GM18907 (cell line): ENCODE data around the gene MEGF8.

Experiments used
- ATAC-seq: cut with Tn5 transposase; IDR thresholded peaks from one replicate; pipeline ENCODE4 v1.9.1; 2021; ENCODE audit warnings: mild to moderate bottlenecking, moderate library complexity; ENCODE audit not compliant: unreplicated experiment

MEGF8 gene

GRCh38 chr19:42410371-42410770, 84.9 kb downstream of the MEGF8 start:
- ATAC-seq: no peak

GRCh38 chr19:42411581-42412178, 86.2 kb downstream of the MEGF8 start:
- no peak for ATAC-seq

- no peak for ATAC-seq
Observed at GRCh38 chr19:42412227-42412626, 86.8 kb downstream of the MEGF8 start.

- ATAC-seq: no peak
Observed at GRCh38 chr19:42412661-42413076, 87.2 kb downstream of the MEGF8 start.

- ATAC-seq: no peak
Observed at GRCh38 chr19:42419309-42419708, 93.9 kb downstream of the MEGF8 start.

GRCh38 chr19:42420055-42420544, 94.7 kb downstream of the MEGF8 start:
- no peak for ATAC-seq

GRCh38 chr19:42421101-42421500, 95.7 kb downstream of the MEGF8 start:
- no peak for ATAC-seq

GRCh38 chr19:42421591-42422031, 96.2 kb downstream of the MEGF8 start:
- ATAC-seq: no peak

GRCh38 chr19:42422092-42422900, 96.9 kb downstream of the MEGF8 start:
- ATAC-seq: peak; percentile 6

- ATAC-seq: peak; percentile 39
Observed at GRCh38 chr19:42422901-42423461, 97.5 kb downstream of the MEGF8 start.

GRCh38 chr19:42423462-42424344, 98.3 kb downstream of the MEGF8 start:
- ATAC-seq: peak; percentile 79

- no peak for ATAC-seq
Observed at GRCh38 chr19:42424345-42424707, 98.9 kb downstream of the MEGF8 start.

- ATAC-seq: no peak
Observed at GRCh38 chr19:42424712-42425131, 99.3 kb downstream of the MEGF8 start.

- no peak for ATAC-seq
Observed at GRCh38 chr19:42426643-42427042, 101.2 kb downstream of the MEGF8 start.

GRCh38 chr19:42427313-42427712, 101.9 kb downstream of the MEGF8 start, which contains the start of gene LIPE:
Gene LIPE, minus strand, starts transcription at chr19:42427388. Its CDS starts 239 bp downstream, at chr19:42427149.
- ATAC-seq: no peak
